NB4 (cell line): ENCODE results near the gene ANKZF1.

Experiments
- MYC ChIP-seq: IDR thresholded peaks from 2 replicates; pipeline ENCODE4 v1.6.1; 2011; ENCODE audit warnings: low read depth, low read length
- TF ChIP-seq, protein P1 (sequence below): IDR thresholded peaks from one replicate; pipeline ENCODE4 v1.5.1; 2012; ENCODE audit warnings: low read depth, low read length
- TF ChIP-seq, protein P2 (sequence below): IDR thresholded peaks from 2 replicates; pipeline ENCODE4 v1.6.1; 2011; ENCODE audit warnings: low read depth, low read length

DNA sequence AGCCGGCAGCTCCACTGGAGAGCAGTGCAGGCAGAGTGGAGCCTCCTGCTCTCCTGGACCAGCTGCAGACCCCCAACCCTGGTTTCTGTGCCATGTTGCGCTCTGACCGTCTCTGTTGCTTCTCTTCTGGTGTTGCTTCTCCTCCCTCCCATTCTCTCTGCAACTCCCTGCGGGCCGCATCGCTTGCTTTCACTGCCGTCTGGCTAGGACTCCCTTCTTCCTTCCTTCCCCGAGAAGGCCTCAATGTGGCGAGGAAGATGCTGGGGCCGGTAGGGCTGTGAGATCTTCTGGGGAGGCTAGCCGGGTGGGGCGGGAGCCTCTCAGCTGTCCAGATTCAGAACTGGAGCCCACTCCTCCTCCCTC, 55.7 kb downstream of the ANKZF1 start:
- TF ChIP-seq MYC, result no peak
- TF ChIP-seq, protein P1, sequence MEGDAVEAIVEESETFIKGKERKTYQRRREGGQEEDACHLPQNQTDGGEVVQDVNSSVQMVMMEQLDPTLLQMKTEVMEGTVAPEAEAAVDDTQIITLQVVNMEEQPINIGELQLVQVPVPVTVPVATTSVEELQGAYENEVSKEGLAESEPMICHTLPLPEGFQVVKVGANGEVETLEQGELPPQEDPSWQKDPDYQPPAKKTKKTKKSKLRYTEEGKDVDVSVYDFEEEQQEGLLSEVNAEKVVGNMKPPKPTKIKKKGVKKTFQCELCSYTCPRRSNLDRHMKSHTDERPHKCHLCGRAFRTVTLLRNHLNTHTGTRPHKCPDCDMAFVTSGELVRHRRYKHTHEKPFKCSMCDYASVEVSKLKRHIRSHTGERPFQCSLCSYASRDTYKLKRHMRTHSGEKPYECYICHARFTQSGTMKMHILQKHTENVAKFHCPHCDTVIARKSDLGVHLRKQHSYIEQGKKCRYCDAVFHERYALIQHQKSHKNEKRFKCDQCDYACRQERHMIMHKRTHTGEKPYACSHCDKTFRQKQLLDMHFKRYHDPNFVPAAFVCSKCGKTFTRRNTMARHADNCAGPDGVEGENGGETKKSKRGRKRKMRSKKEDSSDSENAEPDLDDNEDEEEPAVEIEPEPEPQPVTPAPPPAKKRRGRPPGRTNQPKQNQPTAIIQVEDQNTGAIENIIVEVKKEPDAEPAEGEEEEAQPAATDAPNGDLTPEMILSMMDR, result no peak
- TF ChIP-seq, protein P2, sequence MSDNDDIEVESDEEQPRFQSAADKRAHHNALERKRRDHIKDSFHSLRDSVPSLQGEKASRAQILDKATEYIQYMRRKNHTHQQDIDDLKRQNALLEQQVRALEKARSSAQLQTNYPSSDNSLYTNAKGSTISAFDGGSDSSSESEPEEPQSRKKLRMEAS, result no peak
